ENCODE data around the gene DNAH14. TPM values are rescaled to one million over a fixed set of nuclear protein-coding genes. Genes with fewer than 3 reads are reported as not detected.

Gene DNAH14
- total and polyA plus RNA-seq, 4 donors: 0.92 to 11.3 (median 2.0) TPM; not detected in 1

DNA sequence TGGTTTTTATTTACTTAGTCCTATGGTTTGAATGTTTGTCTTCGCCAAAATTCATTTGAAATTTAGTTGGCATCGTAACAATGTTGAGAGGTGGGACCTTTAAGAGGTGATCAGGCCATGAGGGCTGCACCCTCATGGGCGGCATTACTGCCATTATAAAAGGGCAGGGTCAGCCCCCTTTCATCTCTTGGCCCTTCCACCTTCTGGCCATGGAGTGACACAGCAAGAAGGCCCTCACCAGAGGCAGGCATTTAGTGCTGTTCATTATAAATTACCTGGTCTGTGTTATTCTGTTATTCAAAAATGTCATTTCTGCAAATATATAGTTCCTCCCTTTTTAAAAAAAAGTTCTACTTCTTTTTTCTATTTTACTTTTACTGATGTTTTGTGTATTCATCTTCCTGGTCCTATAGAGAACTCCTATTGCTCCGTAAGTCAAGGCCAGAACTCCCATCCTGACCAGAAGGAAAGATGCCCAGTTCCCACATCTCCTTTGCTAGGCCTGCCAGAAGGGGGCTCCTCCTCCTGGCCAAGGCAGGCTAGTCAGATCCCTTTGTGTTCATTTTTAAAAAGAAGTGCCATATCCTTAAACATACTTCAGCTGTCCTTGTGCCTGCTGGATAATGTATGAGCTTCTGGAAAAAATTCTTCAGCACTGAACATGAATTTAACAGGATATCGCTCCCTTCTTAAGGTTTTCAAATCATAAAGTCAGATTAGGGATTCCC is 508.4 kb downstream of the DNAH14 start:
- Histone ChIP-seq H3K9me3 (ENCODE audit: control insufficient read depth, low read length) (no peaks in the 10 kb centered on the region), H3K36me3 (ENCODE audit: control insufficient read depth in 1 of 2, insufficient read depth in 2 of 2, low read length in 1 of 2) (no peaks in the 10 kb centered on the region), H3K4me3 (ENCODE audit: low read length in 2 of 2) (no peak overlapping the region), H3K27me3 (ENCODE audit: control insufficient read depth in 1 of 2, insufficient read depth in 2 of 2, low read length in 1 of 2) (no peaks in the 10 kb centered on the region), H3K27ac (ENCODE audit: low read depth in 1 of 2, low read length in 2 of 2) (no peak overlapping the region), H3K4me1 (ENCODE audit: control insufficient read depth in 1 of 2, insufficient read depth in 2 of 2, low read length in 2 of 2) (no peaks in the 10 kb centered on the region)
- 83 to 90% methylated on average over 5 of the region's 5 CpGs for WGBS, 2 donors
- no peak for ATAC-seq (ENCODE audit: low FRiP score)
- intact Hi-C loops (cut with DNase I): no loop called here
- DNase-seq: no peak

DNA sequence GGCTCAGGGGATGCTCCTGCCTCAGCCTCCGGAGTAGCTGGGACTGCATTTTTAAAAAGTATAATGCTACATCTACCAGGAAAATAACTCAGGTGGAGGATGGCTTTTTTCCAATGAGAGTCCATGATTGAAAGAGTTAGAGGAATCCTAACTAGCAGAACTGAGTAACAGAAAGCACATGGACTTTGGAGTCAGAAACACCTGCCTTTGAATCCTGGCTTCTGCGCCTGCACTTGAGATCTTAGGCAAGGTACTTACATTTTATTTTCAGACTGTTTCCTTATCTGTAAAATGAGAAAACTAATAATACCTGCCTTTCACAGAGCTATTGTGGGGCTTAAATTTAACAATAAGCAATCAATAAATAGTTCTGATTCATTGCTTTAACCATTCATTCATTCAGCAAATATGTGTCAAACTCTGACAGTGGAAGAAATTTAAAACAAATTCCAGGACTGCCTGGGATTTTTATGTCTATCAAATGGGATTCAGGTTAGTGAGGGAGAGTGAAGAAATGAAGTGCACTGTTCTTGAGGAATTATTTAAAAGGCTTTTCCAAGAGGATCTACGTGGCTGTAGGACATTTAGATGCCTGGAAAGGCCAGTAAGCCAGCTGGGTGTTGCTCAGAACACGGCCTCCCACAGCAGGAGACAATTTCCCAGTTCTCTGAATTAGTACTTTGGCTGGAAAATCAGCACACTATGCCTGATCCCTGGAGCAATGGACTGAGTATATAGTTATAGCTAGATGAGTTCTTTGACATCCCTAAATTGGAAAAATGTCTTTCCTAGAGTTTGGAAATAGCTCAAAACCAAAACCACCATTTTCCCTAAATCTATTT is 511.1 kb downstream of the DNAH14 start:
- Histone ChIP-seq H3K4me1 (ENCODE audit: control insufficient read depth in 1 of 2, insufficient read depth in 2 of 2, low read length in 2 of 2) (no peaks in the 10 kb centered on the region), H3K4me3 (ENCODE audit: low read length in 2 of 2) (no peak overlapping the region), H3K27ac (ENCODE audit: low read depth in 1 of 2, low read length in 2 of 2) (no peak overlapping the region), H3K9me3 (ENCODE audit: control insufficient read depth, low read length) (no peaks in the 10 kb centered on the region), H3K27me3 (ENCODE audit: control insufficient read depth in 1 of 2, insufficient read depth in 2 of 2, low read length in 1 of 2) (no peaks in the 10 kb centered on the region), H3K36me3 (ENCODE audit: control insufficient read depth in 1 of 2, insufficient read depth in 2 of 2, low read length in 1 of 2) (no peaks in the 10 kb centered on the region)
- 89 to 90% methylated on average over 4 of the region's 4 CpGs for WGBS, 2 donors
- no peak for ATAC-seq (ENCODE audit: low FRiP score)
- DNase-seq: no peak
- intact Hi-C loops (cut with DNase I): no loop called here

DNA sequence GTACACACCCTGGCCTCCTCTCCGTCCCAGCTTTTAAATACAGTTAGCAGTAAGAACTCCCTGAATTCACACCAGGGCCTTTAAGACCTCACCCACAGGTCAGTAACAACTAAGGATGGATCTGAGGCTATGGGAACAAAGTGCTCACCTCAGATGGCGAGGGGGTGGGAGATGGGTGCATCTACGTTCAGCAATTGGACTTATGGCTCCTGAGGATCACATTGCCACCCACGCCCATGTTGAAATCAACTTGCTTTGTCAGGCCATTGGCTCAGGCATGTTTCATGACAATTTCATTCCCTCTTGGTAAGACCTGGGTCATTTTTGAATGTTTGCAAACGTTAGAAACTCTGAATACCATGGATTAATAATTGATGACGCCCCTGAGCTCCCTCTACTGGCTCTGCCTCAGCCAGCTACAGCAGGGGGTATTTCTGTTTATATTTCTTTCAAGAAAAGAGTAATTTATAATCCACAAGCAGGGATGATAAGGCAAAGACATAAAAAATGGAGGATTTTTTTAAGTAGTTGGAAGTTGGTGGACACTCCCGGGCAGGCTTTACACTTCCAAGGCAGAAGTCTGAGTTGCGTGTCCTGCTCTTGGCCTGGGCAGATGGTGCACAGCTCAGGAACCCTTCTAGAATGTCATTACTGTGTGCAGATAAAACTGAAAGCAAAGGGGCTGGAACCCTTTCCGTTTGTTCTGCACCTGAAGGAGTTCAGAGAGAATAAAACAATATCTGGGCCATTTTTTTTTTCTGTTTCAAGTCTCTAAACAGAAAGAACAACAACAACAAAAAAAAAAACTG is 512.0 kb downstream of the DNAH14 start:
- Histone ChIP-seq H3K36me3 (ENCODE audit: control insufficient read depth in 1 of 2, insufficient read depth in 2 of 2, low read length in 1 of 2) (no peaks in the 10 kb centered on the region), H3K4me1 (ENCODE audit: control insufficient read depth in 1 of 2, insufficient read depth in 2 of 2, low read length in 2 of 2) (no peaks in the 10 kb centered on the region), H3K27me3 (ENCODE audit: control insufficient read depth in 1 of 2, insufficient read depth in 2 of 2, low read length in 1 of 2) (no peaks in the 10 kb centered on the region), H3K27ac (ENCODE audit: low read depth in 1 of 2, low read length in 2 of 2) (no peak overlapping the region), H3K9me3 (ENCODE audit: control insufficient read depth, low read length) (no peaks in the 10 kb centered on the region), H3K4me3 (ENCODE audit: low read length in 2 of 2) (no peak overlapping the region)
- intact Hi-C loops (cut with DNase I): no loop called here
- ATAC-seq (ENCODE audit: low FRiP score) (no peak), DNase-seq (no peak)
- WGBS, 2 donors: 83 to 86% methylated on average over 9 of the region's 9 CpGs

DNA sequence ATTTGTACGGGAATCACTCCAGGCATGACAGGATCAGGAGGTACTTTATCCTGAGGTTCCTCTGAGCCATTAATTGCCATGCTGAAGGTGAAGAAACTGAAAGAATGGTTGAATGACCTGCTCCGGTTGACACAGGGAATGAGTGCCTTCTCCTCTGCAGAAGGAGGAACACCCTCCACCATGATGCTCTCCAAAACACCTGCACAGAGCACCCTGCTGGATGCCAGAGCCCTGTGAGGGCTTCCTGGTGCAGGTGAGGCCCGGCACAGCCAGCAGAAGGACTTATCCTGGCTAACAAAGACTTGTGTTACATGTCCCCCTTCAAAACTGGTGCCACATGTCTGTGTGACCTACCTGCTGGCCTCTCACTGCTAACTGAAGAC is 512.6 kb downstream of the DNAH14 start:
- H3K4me1 ChIP-seq (ENCODE audit: control insufficient read depth in 1 of 2, insufficient read depth in 2 of 2, low read length in 2 of 2): no peaks in the 10 kb centered on the region

DNA sequence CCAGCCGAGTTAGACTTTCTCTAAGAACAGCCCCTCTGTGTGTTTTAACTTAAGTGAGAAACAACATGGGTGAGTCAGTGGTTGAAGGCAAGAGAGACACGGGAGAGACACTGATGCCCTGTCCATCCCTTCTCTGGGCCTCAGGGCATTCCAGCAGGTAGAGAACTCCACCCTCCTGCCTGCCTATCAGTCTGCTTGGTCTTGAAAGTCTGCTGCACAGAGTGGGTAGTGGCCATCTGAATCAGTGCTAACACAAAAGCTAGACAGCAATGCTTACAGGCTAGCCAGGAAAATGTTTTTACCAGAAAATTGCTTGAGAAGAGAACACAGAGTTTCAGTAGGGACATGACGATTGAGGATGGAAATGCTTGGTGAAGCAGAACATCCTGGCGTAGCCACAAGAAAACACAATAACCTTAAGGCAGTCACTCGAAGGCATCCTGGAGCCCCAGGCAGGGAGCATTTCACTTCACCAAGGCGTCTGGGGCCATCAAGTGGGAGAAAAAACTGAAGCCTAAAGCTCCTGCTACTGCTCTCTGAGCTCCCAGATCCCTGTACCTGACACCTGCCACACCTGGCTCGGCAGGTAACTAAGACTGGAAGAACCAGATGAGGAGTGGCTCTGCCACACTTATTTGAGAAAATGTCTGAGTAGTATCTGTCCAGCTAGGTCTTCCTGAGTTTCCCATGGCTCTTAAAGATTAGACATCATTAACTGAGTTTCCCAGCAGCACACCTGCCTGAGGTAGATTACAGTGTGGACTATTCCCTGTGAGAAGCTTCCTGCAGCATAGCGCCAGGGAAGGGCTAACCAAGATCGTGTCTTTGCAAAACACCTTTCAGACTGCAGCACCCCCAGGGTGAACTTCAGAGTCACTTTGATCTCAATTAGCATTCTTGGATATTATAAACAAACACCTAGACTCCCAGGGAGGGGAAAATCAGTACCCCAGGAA is 516.4 kb downstream of the DNAH14 start:
- DNase-seq (no peak), ATAC-seq (ENCODE audit: low FRiP score) (no peak)
- no peak overlapping the region for H3K27ac ChIP-seq (ENCODE audit: low read depth in 1 of 2, low read length in 2 of 2)
- no peak overlapping the region for H3K4me3 ChIP-seq (ENCODE audit: low read length in 2 of 2)
- H3K36me3 ChIP-seq (ENCODE audit: control insufficient read depth in 1 of 2, insufficient read depth in 2 of 2, low read length in 1 of 2): no peaks in the 10 kb centered on the region
- intact Hi-C loops (cut with DNase I): no loop called here
- H3K27me3 ChIP-seq (ENCODE audit: control insufficient read depth in 1 of 2, insufficient read depth in 2 of 2, low read length in 1 of 2): no peaks in the 10 kb centered on the region
- no peaks in the 10 kb centered on the region for H3K4me1 ChIP-seq (ENCODE audit: control insufficient read depth in 1 of 2, insufficient read depth in 2 of 2, low read length in 2 of 2)
- 81 to 84% methylated on average over 9 of the region's 9 CpGs for WGBS, 2 donors
- no peaks in the 10 kb centered on the region for H3K9me3 ChIP-seq (ENCODE audit: control insufficient read depth, low read length)

More for the DNA sequence above, 512.6 kb downstream of the DNAH14 start:
- intact Hi-C loops (cut with DNase I): no loop called here
- no peak for DNase-seq
- 86 to 87% methylated on average over 3 of the region's 3 CpGs for WGBS, 2 donors
- Histone ChIP-seq H3K36me3 (ENCODE audit: control insufficient read depth in 1 of 2, insufficient read depth in 2 of 2, low read length in 1 of 2) (no peaks in the 10 kb centered on the region), H3K9me3 (ENCODE audit: control insufficient read depth, low read length) (no peaks in the 10 kb centered on the region), H3K4me3 (ENCODE audit: low read length in 2 of 2) (no peak overlapping the region), H3K27me3 (ENCODE audit: control insufficient read depth in 1 of 2, insufficient read depth in 2 of 2, low read length in 1 of 2) (no peaks in the 10 kb centered on the region), H3K27ac (ENCODE audit: low read depth in 1 of 2, low read length in 2 of 2) (no peak overlapping the region)
- ATAC-seq (ENCODE audit: low FRiP score): no peak

DNA sequence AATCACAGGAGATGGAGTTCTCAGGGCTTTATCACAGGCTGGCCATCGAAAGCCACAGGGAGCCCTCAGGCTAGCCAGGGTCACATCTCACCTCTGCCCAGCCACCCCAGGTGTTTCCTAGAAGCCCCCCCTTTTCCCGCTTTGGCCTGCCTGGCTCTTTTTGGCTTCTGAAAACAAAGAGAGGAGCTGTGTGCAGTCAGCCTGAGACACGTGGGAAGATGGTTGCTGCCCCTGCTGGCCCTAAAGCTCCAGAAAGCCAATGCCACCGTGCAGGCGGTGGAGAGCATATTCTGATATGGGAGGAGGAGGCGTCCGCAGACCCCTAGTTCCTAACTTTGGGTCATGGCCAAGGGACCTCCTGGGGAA is 517.1 kb downstream of the DNAH14 start:
- ATAC-seq (ENCODE audit: low FRiP score) (no peak), DNase-seq (no peak)
- H3K36me3 ChIP-seq (ENCODE audit: control insufficient read depth in 1 of 2, insufficient read depth in 2 of 2, low read length in 1 of 2): no peaks in the 10 kb centered on the region
- no peak overlapping the region for H3K4me3 ChIP-seq (ENCODE audit: low read length in 2 of 2)
- 77 to 81% methylated on average over 7 of the region's 7 CpGs for whole genome bisulfite sequencing, 2 donors
- no peak overlapping the region for H3K27ac ChIP-seq (ENCODE audit: low read depth in 1 of 2, low read length in 2 of 2)
- intact Hi-C loops (cut with DNase I): no loop called here
- H3K27me3 ChIP-seq (ENCODE audit: control insufficient read depth in 1 of 2, insufficient read depth in 2 of 2, low read length in 1 of 2): no peaks in the 10 kb centered on the region
- no peaks in the 10 kb centered on the region for H3K9me3 ChIP-seq (ENCODE audit: control insufficient read depth, low read length)
- no peaks in the 10 kb centered on the region for H3K4me1 ChIP-seq (ENCODE audit: control insufficient read depth in 1 of 2, insufficient read depth in 2 of 2, low read length in 2 of 2)

DNA sequence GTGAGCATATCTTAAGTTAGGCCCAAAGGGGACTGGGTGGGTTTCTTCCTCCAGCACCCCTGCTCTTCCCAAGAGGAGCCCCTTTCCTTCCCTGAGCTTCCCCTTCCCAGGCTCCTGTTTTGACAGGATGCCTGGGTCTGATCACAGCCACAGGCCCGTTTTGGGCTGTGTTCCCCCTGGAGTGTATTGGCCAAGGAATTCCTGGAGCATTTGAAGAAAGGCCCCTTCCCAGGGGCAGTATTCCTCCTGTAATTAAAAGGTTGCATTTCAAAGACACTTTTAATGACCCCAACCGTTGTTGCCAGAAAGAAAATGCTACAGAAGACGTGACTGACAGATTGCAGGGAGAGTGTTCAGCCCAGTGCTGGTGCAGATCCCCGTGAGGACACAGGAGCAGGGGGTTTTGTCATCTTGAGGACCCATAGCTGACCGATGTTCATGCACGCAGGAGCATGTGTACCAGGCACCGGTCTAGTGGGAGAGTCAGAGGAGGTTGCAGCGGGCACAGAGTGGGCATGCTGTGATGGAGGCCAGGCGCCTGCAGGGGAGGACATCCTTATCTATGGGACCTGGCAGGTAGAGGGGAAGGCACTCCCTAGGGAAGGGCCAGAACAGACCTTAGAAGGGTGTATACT is 517.6 kb downstream of the DNAH14 start:
- Histone ChIP-seq H3K9me3 (ENCODE audit: control insufficient read depth, low read length) (no peaks in the 10 kb centered on the region), H3K4me1 (ENCODE audit: control insufficient read depth in 1 of 2, insufficient read depth in 2 of 2, low read length in 2 of 2) (no peaks in the 10 kb centered on the region), H3K4me3 (ENCODE audit: low read length in 2 of 2) (no peak overlapping the region), H3K27ac (ENCODE audit: low read depth in 1 of 2, low read length in 2 of 2) (no peak overlapping the region), H3K27me3 (ENCODE audit: control insufficient read depth in 1 of 2, insufficient read depth in 2 of 2, low read length in 1 of 2) (no peaks in the 10 kb centered on the region), H3K36me3 (ENCODE audit: control insufficient read depth in 1 of 2, insufficient read depth in 2 of 2, low read length in 1 of 2) (no peaks in the 10 kb centered on the region)
- intact Hi-C loops (cut with DNase I): no loop called here
- DNase-seq (no peak), ATAC-seq (ENCODE audit: low FRiP score) (no peak)
- WGBS, 2 donors: 71% methylated on average over 9 of the region's 9 CpGs
